ENCODE measurements around the gene PTBP2. TPM values are rescaled to one million over a fixed set of nuclear protein-coding genes. Genes with fewer than 3 reads are reported as not detected.

The PTBP2 gene
- total RNA-seq, 1 experiment from 2014 or later = 13.2 TPM

GRCh38 chr1:96714881-96715280 lies 6.7 kb upstream of the PTBP2 start:
- Histone ChIP-seq H3K4me3 (replicated peaks in 1 of 2; ENCODE audit: low read depth in 1 of 2, low read length in 2 of 2) (no peak overlapping the region), H2AFZ (ENCODE audit: low read depth, low read length, poor library complexity, severe bottlenecking) (no peak overlapping the region), H3K36me3 (ENCODE audit: control insufficient read depth in 1 of 2, insufficient read depth in 2 of 2, low read length in 2 of 2) (no peaks in the 10 kb centered on the region), H3K27ac (ENCODE audit: low read depth, low read length) (no peak overlapping the region), H3K9me2 (ENCODE audit: insufficient read depth) (no peaks in the 10 kb centered on the region), H3K9ac (ENCODE audit: low read length) (no peak overlapping the region), H3K79me2 (ENCODE audit: insufficient read depth, low read length) (no peaks in the 10 kb centered on the region), H3K27me3 (ENCODE audit: insufficient read depth, low read length) (no peaks in the 10 kb centered on the region), H3K9me3 (ENCODE audit: control insufficient read depth in 1 of 2, insufficient read depth in 1 of 2, low read depth in 1 of 2, low read length in 2 of 2) (no peaks in the 10 kb centered on the region), H3K4me1 (ENCODE audit: control insufficient read depth in 1 of 2, insufficient read depth in 2 of 2, low read length in 2 of 2) (no peaks in the 10 kb centered on the region), H4K20me1 (ENCODE audit: insufficient read depth) (no peaks in the 10 kb centered on the region), H3K4me2 (ENCODE audit: low read length) (no peak overlapping the region)
- ChIA-PET RAD21 (ENCODE audit: low non-redundant PET in 1 of 2, low total read pairs in 2 of 2, uncharacterized antibody in 2 of 2, unreplicated experiment in 2 of 2) (no interaction called here), POLR2A (no interaction called here), CTCF (no interaction called here)
- BruUV-seq (replicated peaks) = no TSS peak
- no peak for DNase-seq (ENCODE audit: low read depth, low spot score)
- intact Hi-C loops (cut with micrococcal nuclease) = no loop called here
- TF ChIP-seq SRF (IDR thresholded peaks at IDR 0.05; ENCODE audit: low read depth) (no peak), POLR2AphosphoS5 (IDR thresholded peaks at IDR 0.05; ENCODE audit: low read depth, low read length) (no peak), ZBTB33 (IDR thresholded peaks at IDR 0.05; ENCODE audit: extremely low read depth, insufficient replicate concordance, low read length) (no peak), SP1 (IDR thresholded peaks at IDR 0.05; ENCODE audit: low read depth) (no peak), CTCF (IDR thresholded peaks at IDR 0.05 in 2 of 3, conservative IDR thresholded peaks at IDR 0.05 in 1 of 3; ENCODE audit: borderline replicate concordance in 1 of 3, insufficient read depth in 1 of 3, low read depth in 2 of 3, low read length in 2 of 3) (no peak), FOSL1 (IDR thresholded peaks at IDR 0.05; ENCODE audit: low read depth) (no peak), EZH2phosphoT487 (IDR thresholded peaks at IDR 0.05; ENCODE audit: borderline replicate concordance) (no peak)
- no peak for ATAC-seq

Measured in HCT116 (cell line).